ENCODE data around the gene GINS1. TPM values are rescaled to one million over a fixed set of nuclear protein-coding genes. Genes with fewer than 3 reads are reported as not detected.

GINS1 gene
- total and polyA plus RNA-seq, 2 of the 8 experiments (the other 6 are each of a cell fraction or from before 2014, with no cell fraction given): 44.7 to 68.4 TPM

GRCh38 chr20:25382704-25383370 is 24.6 kb upstream of the GINS1 start (continued):
- TF ChIP-seq TAF7 (optimal IDR thresholded peaks at IDR 0.05; ENCODE audit: borderline replicate concordance, low read depth, low read length) (no peak), SP4 (IDR thresholded peaks at IDR 0.05; ENCODE audit: low read length) (no peak)

Data from H1 (cell line).